Stimulated activated CD4-positive, alpha-beta T cell treated with anti-CD3 and anti-CD28 coated beads, Interleukin-12 subunit alpha, Interleukin-12 subunit beta, amount 100 ng/mL, for 48 hours (primary cell): ENCODE measurements around the gene DCDC1.

ENCODE experiments used
- DNase-seq, 3 donors: peaks; one replicate each; pipeline ENCODE4 v3.0.0-alpha.2; 2020; ENCODE audit warnings: low read depth in 2 of 3, low spot score in 1 of 3

DCDC1 gene

GRCh38 chr11:31237819-31238760, 131.4 kb downstream of the DCDC1 start:
- no peak for DNase-seq

GRCh38 chr11:31236143-31236542, 133.4 kb downstream of the DCDC1 start:
- no peak for DNase-seq

- DNase-seq: no peak
Measured at GRCh38 chr11:31233425-31233824, 136.1 kb downstream of the DCDC1 start.

- DNase-seq: no peak
Measured at GRCh38 chr11:31231601-31232000, 137.9 kb downstream of the DCDC1 start.

GRCh38 chr11:31218847-31219246, 150.7 kb downstream of the DCDC1 start:
- DNase-seq: no peak

- no peak for DNase-seq
Measured at GRCh38 chr11:31214372-31214771, 155.2 kb downstream of the DCDC1 start.

GRCh38 chr11:31199378-31199777, 170.2 kb downstream of the DCDC1 start:
- DNase-seq: no peak

GRCh38 chr11:31173926-31174680, 195.4 kb downstream of the DCDC1 start:
- DNase-seq: no peak

- DNase-seq: no peak
Measured at GRCh38 chr11:31160504-31161422, 208.8 kb downstream of the DCDC1 start.

GRCh38 chr11:31150841-31151240, 218.7 kb downstream of the DCDC1 start:
- DNase-seq: no peak

GRCh38 chr11:31150011-31150410, 219.5 kb downstream of the DCDC1 start:
- no peak for DNase-seq

GRCh38 chr11:31141789-31142188, 227.8 kb downstream of the DCDC1 start:
- no peak for DNase-seq

GRCh38 chr11:31139479-31139878, 230.1 kb downstream of the DCDC1 start:
- DNase-seq: no peak

GRCh38 chr11:31132531-31133421, 236.8 kb downstream of the DCDC1 start:
- no peak for DNase-seq

GRCh38 chr11:31131760-31132159, 237.8 kb downstream of the DCDC1 start:
- DNase-seq: no peak

GRCh38 chr11:31127290-31127689, 242.2 kb downstream of the DCDC1 start:
- no peak for DNase-seq

GRCh38 chr11:31120428-31120827, 249.1 kb downstream of the DCDC1 start:
- DNase-seq: no peak

- DNase-seq: no peak
Measured at GRCh38 chr11:31118566-31118965, 251.0 kb downstream of the DCDC1 start.

- DNase-seq: no peak
Measured at GRCh38 chr11:31117038-31117437, 252.5 kb downstream of the DCDC1 start.

GRCh38 chr11:31114442-31114841, 255.1 kb downstream of the DCDC1 start:
- no peak for DNase-seq
